Testis (tissue), 3 donors: ENCODE measurements around the gene BID. TPM values are rescaled to one million over a fixed set of nuclear protein-coding genes. Genes with fewer than 3 reads are reported as not detected.

ENCODE experiments used
- DNase-seq: peaks from one replicate; pipeline ENCODE4 v3.0.0-alpha.2; 2019
- H3K27ac ChIP-seq, 2 donors: fragments of 200-600 bp; sonication (generic); one replicate each; pipeline ENCODE4 v1.5.1; 2019
- H3K27me3 ChIP-seq: fragments of 200-600 bp; sonication (generic); one replicate; pipeline ENCODE4 v1.5.1; 2019
- H3K36me3 ChIP-seq: fragments of 200-600 bp; sonication (generic); one replicate; pipeline ENCODE4 v1.5.1; 2017; ENCODE audit warnings: low read depth; ENCODE audit errors: missing control alignments
- H3K4me1 ChIP-seq: fragments of 200-600 bp; sonication (generic); one replicate; pipeline ENCODE4 v1.5.1; 2019
- H3K4me3 ChIP-seq, 2 donors: fragments of 200-600 bp; sonication (generic); one replicate each; pipeline ENCODE4 v1.5.1; 2017 to 2019
- H3K9me3 ChIP-seq: fragments of 200-600 bp; sonication (generic); one replicate; pipeline ENCODE4 v1.5.1; 2017
- POLR2A ChIP-seq: fragments of 450-650 bp; IDR thresholded peaks from one replicate; pipeline ENCODE4 v1.6.1; 2017; ENCODE audit warnings: antibody characterized with exemption, mild to moderate bottlenecking, moderate library complexity
- WGBS, 2 donors: methylation state at CpG; one replicate each; pipeline ENCODE4 v1.1.5; 2018; 5-methylcytosine and 5-hydroxymethylcytosine counted together
- intact Hi-C: fragments of 100-400 bp; cut with DNase I; formaldehyde crosslinking; loops from one replicate; pipeline ENCODE4 v1.15.1; 2023; ENCODE audit warnings: low total_unique reads
- polyA plus RNA-seq: library from polyadenylated mRNA; stranded (reverse); fragments of 350-450 nt; fragmentation: Illumina TruSeq; extraction: RNeasy Lipid Tissue Mini Kit (QIAGEN cat#74804); gene quantifications from one replicate; pipeline ENCODE4 v1.2.3, GENCODE V29; 2014; ENCODE audit warnings: low read depth, low replicate concordance; ENCODE audit not compliant: insufficient read depth
- total RNA-seq, 2 donors: library from RNA; depleted of rRNA; stranded (reverse); fragments of >200 nt; gene quantifications; one replicate each; pipeline ENCODE4 v1.2.3, GENCODE V29; 2016
- TF ChIP-seq, protein P1 (sequence below), 3 experiments: fragments of 450-650 bp in 2 of 3; fragments of 200-600 bp in 1 of 3; sonication (generic) in 1 of 3; IDR thresholded peaks; one replicate each; pipeline ENCODE4 v1.5.1; 2016 to 2019; ENCODE audit warnings: antibody characterized with exemption in 3 of 3, mild to moderate bottlenecking in 2 of 3, moderate library complexity in 1 of 3

Gene BID
- total and polyA plus RNA-seq, 3 donors from 2014 or later: 6.9 to 8.4 (median 8.3) TPM

DNA sequence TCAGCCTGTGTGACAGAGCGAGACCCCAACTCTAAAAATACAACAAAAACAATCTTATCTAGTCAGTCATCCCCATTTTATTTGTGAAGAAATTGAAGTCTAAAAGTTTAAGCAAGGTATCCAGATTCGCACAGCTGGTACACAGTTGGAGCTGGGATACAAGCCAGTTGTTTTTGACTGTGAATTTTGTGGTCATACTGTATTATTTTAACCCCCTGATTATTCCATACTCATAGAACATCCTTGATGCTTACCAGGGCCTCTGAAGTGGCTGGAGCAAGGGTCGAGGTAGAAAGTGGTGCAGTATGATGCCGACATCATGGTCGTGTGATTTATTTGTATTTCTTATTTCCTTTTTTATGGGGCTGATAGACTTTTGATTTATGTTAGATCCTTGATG lies 50.0 kb downstream of the BID start:
- no peaks in the 10 kb centered on the region for H3K27me3 ChIP-seq
- H3K36me3 ChIP-seq: no peaks in the 10 kb centered on the region
- intact Hi-C loops: no loop called here
- TF ChIP-seq, protein P1, sequence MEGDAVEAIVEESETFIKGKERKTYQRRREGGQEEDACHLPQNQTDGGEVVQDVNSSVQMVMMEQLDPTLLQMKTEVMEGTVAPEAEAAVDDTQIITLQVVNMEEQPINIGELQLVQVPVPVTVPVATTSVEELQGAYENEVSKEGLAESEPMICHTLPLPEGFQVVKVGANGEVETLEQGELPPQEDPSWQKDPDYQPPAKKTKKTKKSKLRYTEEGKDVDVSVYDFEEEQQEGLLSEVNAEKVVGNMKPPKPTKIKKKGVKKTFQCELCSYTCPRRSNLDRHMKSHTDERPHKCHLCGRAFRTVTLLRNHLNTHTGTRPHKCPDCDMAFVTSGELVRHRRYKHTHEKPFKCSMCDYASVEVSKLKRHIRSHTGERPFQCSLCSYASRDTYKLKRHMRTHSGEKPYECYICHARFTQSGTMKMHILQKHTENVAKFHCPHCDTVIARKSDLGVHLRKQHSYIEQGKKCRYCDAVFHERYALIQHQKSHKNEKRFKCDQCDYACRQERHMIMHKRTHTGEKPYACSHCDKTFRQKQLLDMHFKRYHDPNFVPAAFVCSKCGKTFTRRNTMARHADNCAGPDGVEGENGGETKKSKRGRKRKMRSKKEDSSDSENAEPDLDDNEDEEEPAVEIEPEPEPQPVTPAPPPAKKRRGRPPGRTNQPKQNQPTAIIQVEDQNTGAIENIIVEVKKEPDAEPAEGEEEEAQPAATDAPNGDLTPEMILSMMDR (IDR thresholded peaks at IDR 0.05): no peak
- TF ChIP-seq POLR2A: no peak
- no peak overlapping the region for H3K4me3 ChIP-seq
- WGBS, 2 donors: 72 to 77% methylated on average over 5 of the region's 5 CpGs
- no peaks in the 10 kb centered on the region for H3K9me3 ChIP-seq
- no peak overlapping the region for H3K27ac ChIP-seq
- peaks cover 4% of the 10 kb centered on the region for H3K4me1 ChIP-seq
- no peak for DNase-seq

DNA sequence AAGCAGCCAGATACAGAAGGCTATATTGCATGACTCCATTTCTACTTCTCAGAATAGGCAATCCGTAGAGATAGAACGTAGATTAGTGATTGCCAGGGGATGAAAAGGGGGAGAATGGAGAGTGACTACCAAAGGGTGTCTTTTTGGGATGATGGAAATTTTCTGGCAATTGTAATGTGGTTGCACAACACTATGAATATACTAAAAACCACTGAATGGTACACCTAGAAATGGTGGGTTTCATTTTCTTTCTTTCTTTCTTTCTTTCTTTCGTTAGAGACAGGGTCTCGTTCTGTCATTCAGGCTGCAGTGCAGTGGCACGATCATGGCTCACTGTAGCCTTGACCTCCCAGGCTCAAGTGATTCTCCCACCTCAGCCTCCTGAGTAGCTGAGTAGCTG lies 54.4 kb downstream of the BID start:
- 87 to 95% methylated on average over 4 to 5 of the region's 5 CpGs for WGBS, 2 donors

DNA sequence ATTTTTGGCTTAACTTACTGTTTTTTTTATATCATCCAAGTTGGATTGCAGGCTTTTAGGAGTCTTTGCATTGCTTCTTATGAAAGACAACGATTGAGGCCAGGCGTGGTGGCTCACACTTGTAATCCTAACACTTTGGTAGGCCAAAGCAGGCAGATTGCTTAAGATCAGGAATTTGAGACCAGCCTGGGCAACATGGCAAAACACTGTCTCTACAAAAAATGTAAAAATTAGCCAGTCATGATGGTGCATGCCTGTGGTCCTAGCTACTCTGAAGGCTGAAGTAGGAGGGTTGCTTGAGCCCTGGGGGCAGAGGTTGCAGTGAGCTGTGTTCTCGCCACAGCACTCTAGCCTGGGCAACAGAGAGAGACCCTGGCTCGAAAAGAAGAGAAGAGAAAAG lies 56.6 kb downstream of the BID start:
- H3K27me3 ChIP-seq: no peaks in the 10 kb centered on the region
- H3K9me3 ChIP-seq: no peaks in the 10 kb centered on the region
- WGBS, 2 donors: 87 to 93% methylated on average over 4 of the region's 4 CpGs
- TF ChIP-seq, protein P1 (IDR thresholded peaks at IDR 0.05): no peak
- no peak for TF ChIP-seq POLR2A
- no peak overlapping the region for H3K4me3 ChIP-seq
- H3K27ac ChIP-seq: no peak overlapping the region
- no peaks in the 10 kb centered on the region for H3K4me1 ChIP-seq
- intact Hi-C loops: no loop called here
- no peak for DNase-seq
- H3K36me3 ChIP-seq: no peaks in the 10 kb centered on the region

More for the DNA sequence above, 54.4 kb downstream of the BID start:
- TF ChIP-seq, protein P1 (IDR thresholded peaks at IDR 0.05): no peak
- no peak for TF ChIP-seq POLR2A
- DNase-seq: no peak
- Histone ChIP-seq H3K27me3 (no peaks in the 10 kb centered on the region), H3K27ac (no peak overlapping the region), H3K9me3 (no peaks in the 10 kb centered on the region), H3K4me3 (no peak overlapping the region), H3K36me3 (no peaks in the 10 kb centered on the region), H3K4me1 (peaks cover 4% of the 10 kb centered on the region)
- intact Hi-C loops: no loop called here

DNA sequence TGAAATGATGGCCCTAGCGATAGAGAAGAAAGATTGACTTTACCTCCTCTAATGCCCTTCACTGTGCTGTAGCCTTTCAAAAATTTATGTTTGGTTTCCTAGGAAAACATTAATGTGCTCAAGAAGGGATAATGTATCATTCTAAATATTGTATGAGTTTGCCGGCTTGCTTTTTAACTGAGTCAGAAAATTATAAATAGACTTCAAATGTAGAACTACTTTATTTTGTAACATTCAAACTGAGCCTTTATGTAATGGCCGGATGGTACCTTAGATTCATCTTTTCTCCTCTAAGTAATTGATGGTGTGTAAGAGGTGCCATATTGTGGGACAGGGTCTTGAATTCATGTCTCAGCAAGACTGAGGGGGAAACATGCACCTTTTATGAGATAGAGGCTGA lies 57.7 kb downstream of the BID start:
- H3K36me3 ChIP-seq: no peaks in the 10 kb centered on the region
- DNase-seq: no peak
- no peaks in the 10 kb centered on the region for H3K4me1 ChIP-seq
- H3K27me3 ChIP-seq: no peaks in the 10 kb centered on the region
- no peaks in the 10 kb centered on the region for H3K9me3 ChIP-seq
- WGBS, 2 donors: 94% methylated on average over 3 of the region's 3 CpGs
- no peak overlapping the region for H3K27ac ChIP-seq
- no peak overlapping the region for H3K4me3 ChIP-seq
- no peak for TF ChIP-seq POLR2A
- TF ChIP-seq, protein P1 (IDR thresholded peaks at IDR 0.05): no peak
- intact Hi-C loops: no loop called here

DNA sequence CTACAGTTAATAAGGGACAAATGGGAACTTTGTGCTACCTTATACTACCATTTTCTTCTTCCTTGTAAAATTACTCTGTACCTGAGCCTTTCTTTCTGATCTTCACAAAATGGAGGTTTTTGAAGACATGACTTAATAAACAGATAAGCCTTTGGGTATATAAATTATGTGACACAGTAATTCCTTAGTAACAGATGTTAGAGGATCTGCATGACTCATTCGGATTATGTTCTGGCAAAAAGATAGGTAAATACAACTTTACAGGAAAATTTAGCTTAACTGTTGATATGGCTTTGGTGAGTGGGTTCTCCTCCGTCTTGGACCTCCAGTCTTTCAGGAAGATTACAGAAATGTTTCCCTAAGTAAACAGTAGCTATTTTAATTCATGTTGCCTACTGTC lies 61.8 kb downstream of the BID start:
- H3K36me3 ChIP-seq: no peaks in the 10 kb centered on the region
- H3K9me3 ChIP-seq: no peaks in the 10 kb centered on the region
- no peak overlapping the region for H3K4me3 ChIP-seq
- DNase-seq: no peak
- WGBS, 2 donors: 82 to 84% methylated on average over 2 of the region's 2 CpGs
- intact Hi-C loops: no loop called here
- H3K27ac ChIP-seq: no peak overlapping the region
- H3K4me1 ChIP-seq: no peaks in the 10 kb centered on the region
- no peaks in the 10 kb centered on the region for H3K27me3 ChIP-seq
- no peak for TF ChIP-seq POLR2A
- TF ChIP-seq, protein P1 (IDR thresholded peaks at IDR 0.05): no peak
